ENCODE results near the gene TBC1D14.

- TF ChIP-seq, protein P1, sequence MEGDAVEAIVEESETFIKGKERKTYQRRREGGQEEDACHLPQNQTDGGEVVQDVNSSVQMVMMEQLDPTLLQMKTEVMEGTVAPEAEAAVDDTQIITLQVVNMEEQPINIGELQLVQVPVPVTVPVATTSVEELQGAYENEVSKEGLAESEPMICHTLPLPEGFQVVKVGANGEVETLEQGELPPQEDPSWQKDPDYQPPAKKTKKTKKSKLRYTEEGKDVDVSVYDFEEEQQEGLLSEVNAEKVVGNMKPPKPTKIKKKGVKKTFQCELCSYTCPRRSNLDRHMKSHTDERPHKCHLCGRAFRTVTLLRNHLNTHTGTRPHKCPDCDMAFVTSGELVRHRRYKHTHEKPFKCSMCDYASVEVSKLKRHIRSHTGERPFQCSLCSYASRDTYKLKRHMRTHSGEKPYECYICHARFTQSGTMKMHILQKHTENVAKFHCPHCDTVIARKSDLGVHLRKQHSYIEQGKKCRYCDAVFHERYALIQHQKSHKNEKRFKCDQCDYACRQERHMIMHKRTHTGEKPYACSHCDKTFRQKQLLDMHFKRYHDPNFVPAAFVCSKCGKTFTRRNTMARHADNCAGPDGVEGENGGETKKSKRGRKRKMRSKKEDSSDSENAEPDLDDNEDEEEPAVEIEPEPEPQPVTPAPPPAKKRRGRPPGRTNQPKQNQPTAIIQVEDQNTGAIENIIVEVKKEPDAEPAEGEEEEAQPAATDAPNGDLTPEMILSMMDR (IDR thresholded peaks at IDR 0.05; ENCODE audit: control extremely low read depth in 1 of 3, insufficient read depth in 1 of 3, low read depth in 1 of 3, low read length in 3 of 3) = no peak
- TF ChIP-seq SP2 (IDR thresholded peaks at IDR 0.05; ENCODE audit: low read length) (no peak), JUND (IDR thresholded peaks at IDR 0.05; ENCODE audit: low read length) (no peak), EZH2 (IDR thresholded peaks at IDR 0.05; ENCODE audit: low read depth, low read length, severe bottlenecking) (no peak), TAF1 (IDR thresholded peaks at IDR 0.05; ENCODE audit: low read depth, low read length) (no peak), FOSL1 (IDR thresholded peaks at IDR 0.05; ENCODE audit: insufficient read depth, low read depth, low read length) (no peak), CBX8 (IDR thresholded peaks at IDR 0.05; ENCODE audit: borderline replicate concordance, low read depth, low read length) (no peak), BRCA1 (IDR thresholded peaks at IDR 0.05; ENCODE audit: low read depth, low read length) (no peak), CEBPB (IDR thresholded peaks at IDR 0.05; ENCODE audit: low read depth, low read length) (no peak), POLR2A (IDR thresholded peaks at IDR 0.05; ENCODE audit: control extremely low read depth in 1 of 2, low read depth in 2 of 2, low read length in 2 of 2) (no peak), BCL11A (IDR thresholded peaks at IDR 0.05; ENCODE audit: low read depth in 2 of 2, low read length in 2 of 2) (no peak), MAFK (IDR thresholded peaks at IDR 0.05; ENCODE audit: low read depth, low read length) (no peak), CHD2 (IDR thresholded peaks at IDR 0.05; ENCODE audit: low read length) (no peak)
These were observed 60.5 kb downstream of the TBC1D14 start for GRCh38 chr4:6969826-6970800.
